ENCODE measurements around the gene CCDC61.

The CCDC61 gene

GRCh38 chr19:46043519-46043918 lies 48.3 kb downstream of the CCDC61 start:
- no peak for DNase-seq

- no peak for DNase-seq
These were observed 54.3 kb downstream of the CCDC61 start for GRCh38 chr19:46049597-46049996.

- DNase-seq = no peak
These were observed 57.6 kb downstream of the CCDC61 start for GRCh38 chr19:46052896-46053295.

DNA sequence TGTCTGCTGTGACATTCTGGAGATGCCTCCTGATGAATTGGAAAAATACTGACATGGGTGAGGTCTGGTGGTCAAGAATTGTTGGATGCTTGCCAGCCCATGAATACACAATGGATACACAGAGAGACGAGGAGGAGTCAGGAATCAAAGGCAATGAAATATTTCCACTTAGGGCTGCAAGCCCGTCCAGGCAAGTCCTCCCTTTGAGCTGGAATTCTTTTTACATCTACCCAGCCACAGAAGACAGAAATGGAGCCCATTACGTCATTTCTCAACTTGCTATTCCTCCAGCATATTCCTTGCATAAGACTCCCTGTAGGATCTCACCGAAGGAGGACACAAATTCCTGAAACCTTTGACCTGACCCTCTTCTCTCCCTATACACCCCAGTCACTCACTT lies 61.3 kb downstream of the CCDC61 start:
- DNase-seq = no peak

DNA sequence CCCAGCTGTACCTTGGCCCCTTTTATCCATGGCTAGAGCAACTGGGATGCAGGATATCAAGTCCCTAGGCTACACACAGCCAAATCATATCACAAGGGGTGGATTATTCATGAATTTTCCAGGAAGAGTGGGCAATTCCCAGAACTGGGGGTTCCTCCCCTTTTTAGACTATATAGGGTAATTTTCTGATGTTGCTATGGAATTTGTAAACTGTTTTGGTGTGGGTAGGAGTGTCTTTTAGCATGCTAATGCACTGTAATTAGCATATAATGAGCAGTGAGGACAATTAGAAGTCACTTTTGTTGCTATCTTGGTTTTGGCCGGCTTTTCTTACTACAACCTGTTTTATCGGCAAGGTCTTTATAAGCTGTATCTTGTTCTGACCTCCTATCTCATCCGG lies 63.5 kb downstream of the CCDC61 start:
- DNase-seq = no peak

- DNase-seq = no peak
These were observed 64.7 kb downstream of the CCDC61 start for GRCh38 chr19:46060012-46060411.

DNA sequence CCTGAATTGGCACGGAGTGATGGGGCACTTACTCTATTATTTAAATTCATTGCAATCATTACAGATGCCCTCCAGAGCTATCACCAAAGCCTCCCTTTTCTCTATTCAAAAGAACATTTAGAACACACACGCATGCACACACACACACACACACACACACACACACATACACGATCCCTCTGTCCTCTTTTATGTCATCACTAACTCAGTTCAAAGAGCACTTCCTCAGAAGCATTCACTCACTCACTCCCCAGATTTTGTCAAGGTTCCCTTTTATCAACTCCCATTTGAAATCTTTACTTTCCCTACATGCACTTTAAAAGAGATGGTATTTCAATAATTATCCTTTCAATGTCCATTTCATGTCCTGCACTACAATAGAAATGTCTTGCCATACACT lies 67.9 kb downstream of the CCDC61 start:
- no peak for DNase-seq

DNA sequence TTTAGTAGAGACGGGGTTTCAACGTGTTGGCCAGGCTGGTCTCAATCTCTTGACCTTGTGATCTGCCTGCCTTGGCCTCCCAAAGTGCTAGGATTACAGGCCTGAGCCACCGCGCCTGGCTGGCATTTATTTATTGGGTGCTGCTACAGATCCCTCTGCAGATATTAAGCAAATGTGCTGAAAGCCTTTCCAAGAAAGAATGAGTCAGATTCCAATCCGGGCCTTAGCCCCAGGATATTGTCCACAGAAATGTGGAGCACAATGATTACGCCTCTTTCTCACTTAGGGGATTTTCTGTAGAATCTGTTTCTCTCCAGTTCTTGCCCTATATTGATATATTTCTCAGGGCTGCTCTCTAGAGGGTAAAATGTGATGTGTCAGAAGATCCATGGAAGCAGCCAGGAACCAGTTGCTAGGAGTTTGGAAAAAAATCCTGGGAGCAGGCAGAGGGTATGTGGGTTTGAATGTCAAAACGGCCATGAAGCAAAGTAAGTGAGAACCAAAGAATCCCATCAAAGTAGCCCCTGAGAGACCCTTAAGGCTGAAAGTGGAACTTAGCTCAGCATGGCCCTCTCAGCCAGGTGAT lies 70.3 kb downstream of the CCDC61 start:
- DNase-seq = no peak

DNA sequence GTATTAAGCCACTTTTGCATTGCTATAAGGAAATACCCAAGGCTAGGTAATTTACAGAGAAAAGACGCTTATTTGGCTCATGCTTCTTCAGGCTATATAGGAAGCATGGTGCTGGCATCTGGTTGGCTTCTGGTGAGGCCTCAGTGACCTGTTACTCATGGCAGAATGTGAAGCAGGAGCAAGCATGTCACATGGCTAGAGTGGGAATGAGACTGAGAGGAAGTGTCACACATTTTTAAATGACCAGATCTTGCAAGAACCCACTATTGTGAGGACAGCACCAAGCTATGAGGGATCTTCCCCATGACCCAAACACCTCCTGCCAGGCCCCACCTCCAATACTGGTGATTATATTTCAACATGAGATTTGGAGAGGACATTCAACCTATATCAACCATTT lies 71.2 kb downstream of the CCDC61 start:
- DNase-seq = no peak

- DNase-seq = no peak
These were observed 72.4 kb downstream of the CCDC61 start for GRCh38 chr19:46067691-46068090.

Measured in T-helper 1 cell (primary cell).